Astrocyte (in vitro differentiated cells and primary cell): Measurements from ENCODE around the gene SVEP1. TPM values are rescaled to one million over a fixed set of nuclear protein-coding genes. Genes with fewer than 3 reads are reported as not detected.
"Not testable (repeated sequence)": the region's sequence is repeated elsewhere in the genome, so short reads cannot be mapped to it uniquely, and the experiment has no call there.

Source experiments
- DNase-seq: peaks from one replicate; pipeline ENCODE4 v3.0.0-alpha.2; 2010; ENCODE audit warnings: low read depth
- FAIRE-seq: peaks from 2 replicates; lab custom pipeline; 2011; peaks lifted over from hg19 to GRCh38; lab: Jason Lieb, UNC
- H2AFZ ChIP-seq: 2 replicates; pipeline ENCODE4 v1.6.0; 2012; ENCODE audit warnings: low read depth, low read length, inconsistent platforms
- H3K27ac ChIP-seq: 2 replicates; pipeline ENCODE4 v1.5.1; 2011; ENCODE audit warnings: low read depth, low read length, inconsistent platforms
- H3K27me3 ChIP-seq: 2 replicates; pipeline ENCODE4 v1.6.0; 2011; ENCODE audit warnings: low read length, inconsistent platforms; ENCODE audit not compliant: insufficient read depth
- H3K36me3 ChIP-seq: 2 replicates; pipeline ENCODE4 v1.5.1; 2011; ENCODE audit warnings: low read length, inconsistent platforms; ENCODE audit not compliant: insufficient read depth
- H3K4me1 ChIP-seq: 2 replicates; pipeline ENCODE4 v1.5.1; 2011; ENCODE audit warnings: low read length, inconsistent platforms; ENCODE audit not compliant: insufficient read depth
- H3K4me2 ChIP-seq: 2 replicates; pipeline ENCODE4 v1.6.0; 2012; ENCODE audit warnings: low read length, inconsistent platforms
- H3K4me3 ChIP-seq: 2 replicates; pipeline ENCODE4 v1.5.1; 2011; ENCODE audit warnings: low read depth, mild to moderate bottlenecking, low read length, inconsistent platforms; ENCODE audit not compliant: insufficient read depth
- H3K79me2 ChIP-seq: 2 replicates; pipeline ENCODE4 v1.6.0; 2012; ENCODE audit warnings: mild to moderate bottlenecking, low read length, inconsistent platforms; ENCODE audit not compliant: insufficient read depth
- H3K9ac ChIP-seq: 2 replicates; pipeline ENCODE4 v1.6.0; 2012; ENCODE audit warnings: mild to moderate bottlenecking, low read length, inconsistent platforms
- H3K9me3 ChIP-seq: 2 replicates; pipeline ENCODE4 v1.5.1; 2012; ENCODE audit warnings: low read depth, mild to moderate bottlenecking, low read length, inconsistent platforms; ENCODE audit not compliant: insufficient read depth
- H4K20me1 ChIP-seq: 2 replicates; pipeline ENCODE4 v1.6.0; 2012; ENCODE audit warnings: low read length, inconsistent platforms; ENCODE audit not compliant: insufficient read depth
- H3K27ac Mint-ChIP-seq: one replicate; pipeline ENCODE4 v1.8.0; 2021; ENCODE audit warnings: mild to moderate bottlenecking, mixed read lengths; ENCODE audit not compliant: unreplicated experiment
- H3K27me3 Mint-ChIP-seq: one replicate; pipeline ENCODE4 v1.8.0; 2021; ENCODE audit warnings: low read depth, mixed read lengths; ENCODE audit not compliant: unreplicated experiment
- H3K36me3 Mint-ChIP-seq: one replicate; pipeline ENCODE4 v1.8.0; 2021; ENCODE audit warnings: low read depth, mixed read lengths; ENCODE audit not compliant: unreplicated experiment
- H3K4me1 Mint-ChIP-seq: one replicate; pipeline ENCODE4 v1.8.0; 2021; ENCODE audit warnings: low read depth, mixed read lengths; ENCODE audit not compliant: unreplicated experiment
- H3K4me3 Mint-ChIP-seq: one replicate; pipeline ENCODE4 v1.8.0; 2021; ENCODE audit warnings: mild to moderate bottlenecking, moderate library complexity, mixed read lengths; ENCODE audit not compliant: unreplicated experiment
- H3K9me3 Mint-ChIP-seq: one replicate; pipeline ENCODE4 v1.8.0; 2021; ENCODE audit warnings: mild to moderate bottlenecking, mixed read lengths; ENCODE audit not compliant: unreplicated experiment
- EZH2 ChIP-seq: IDR thresholded peaks from 2 replicates; pipeline ENCODE4 v1.6.1; 2012; ENCODE audit warnings: mild to moderate bottlenecking, low read length, inconsistent platforms; ENCODE audit not compliant: insufficient read depth
- total RNA-seq: library from RNA; stranded (reverse); gene quantifications from 2 replicates; pipeline ENCODE4 v1.2.1, GENCODE V29; 2021
- TF ChIP-seq, protein P1 (sequence below): IDR thresholded peaks from 2 replicates; pipeline ENCODE4 v1.5.1; 2011; ENCODE audit warnings: low read depth, mild to moderate bottlenecking, inconsistent platforms, low read length, moderate library complexity; ENCODE audit not compliant: insufficient read depth

The SVEP1 gene
- total RNA-seq, 1 donor from 2014 or later, result 1.1 TPM

DNA sequence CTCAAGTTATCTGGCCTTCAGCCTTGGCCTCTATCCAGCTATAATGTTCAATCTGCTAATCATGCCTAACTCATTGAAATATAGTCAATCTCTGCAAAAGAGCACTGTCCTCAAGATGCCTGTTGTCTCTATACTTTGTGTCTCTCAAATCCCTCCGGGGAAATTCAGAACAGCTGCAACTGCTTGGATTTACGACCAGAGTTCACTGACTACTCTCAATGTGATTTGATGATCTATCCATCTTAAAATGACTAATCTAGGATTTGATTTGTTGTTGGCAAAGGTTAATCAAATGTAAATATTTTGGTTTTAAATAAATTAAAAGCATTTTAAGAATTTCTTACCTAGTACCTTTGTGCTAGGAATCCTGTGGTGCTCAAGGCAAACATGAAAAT lies 40.9 kb downstream of the SVEP1 start:
- H4K20me1 ChIP-seq, result no peaks in the 10 kb centered on the region
- no peak overlapping the region for H3K4me3 ChIP-seq
- no peak overlapping the region for H3K9ac ChIP-seq
- no peak for FAIRE-seq
- no peaks in the 10 kb centered on the region for H3K4me1 Mint-ChIP-seq
- H3K36me3 ChIP-seq, result no peaks in the 10 kb centered on the region
- no peak overlapping the region for H3K4me3 Mint-ChIP-seq
- no peak overlapping the region for H3K27ac ChIP-seq
- H3K27me3 Mint-ChIP-seq, result no peaks in the 10 kb centered on the region
- no peaks in the 10 kb centered on the region for H3K36me3 Mint-ChIP-seq
- H2AFZ ChIP-seq, result no peak overlapping the region
- H3K9me3 ChIP-seq, result no peaks in the 10 kb centered on the region
- no peaks in the 10 kb centered on the region for H3K4me1 ChIP-seq
- H3K9me3 Mint-ChIP-seq, result peaks cover 6% of the 10 kb centered on the region
- no peak overlapping the region for H3K4me2 ChIP-seq
- no peaks in the 10 kb centered on the region for H3K27me3 ChIP-seq
- no peak overlapping the region for H3K27ac Mint-ChIP-seq
- no peak for TF ChIP-seq EZH2
- TF ChIP-seq, protein P1, sequence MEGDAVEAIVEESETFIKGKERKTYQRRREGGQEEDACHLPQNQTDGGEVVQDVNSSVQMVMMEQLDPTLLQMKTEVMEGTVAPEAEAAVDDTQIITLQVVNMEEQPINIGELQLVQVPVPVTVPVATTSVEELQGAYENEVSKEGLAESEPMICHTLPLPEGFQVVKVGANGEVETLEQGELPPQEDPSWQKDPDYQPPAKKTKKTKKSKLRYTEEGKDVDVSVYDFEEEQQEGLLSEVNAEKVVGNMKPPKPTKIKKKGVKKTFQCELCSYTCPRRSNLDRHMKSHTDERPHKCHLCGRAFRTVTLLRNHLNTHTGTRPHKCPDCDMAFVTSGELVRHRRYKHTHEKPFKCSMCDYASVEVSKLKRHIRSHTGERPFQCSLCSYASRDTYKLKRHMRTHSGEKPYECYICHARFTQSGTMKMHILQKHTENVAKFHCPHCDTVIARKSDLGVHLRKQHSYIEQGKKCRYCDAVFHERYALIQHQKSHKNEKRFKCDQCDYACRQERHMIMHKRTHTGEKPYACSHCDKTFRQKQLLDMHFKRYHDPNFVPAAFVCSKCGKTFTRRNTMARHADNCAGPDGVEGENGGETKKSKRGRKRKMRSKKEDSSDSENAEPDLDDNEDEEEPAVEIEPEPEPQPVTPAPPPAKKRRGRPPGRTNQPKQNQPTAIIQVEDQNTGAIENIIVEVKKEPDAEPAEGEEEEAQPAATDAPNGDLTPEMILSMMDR, result no peak
- peak; percentile 16 for DNase-seq
- H3K79me2 ChIP-seq, result no peaks in the 10 kb centered on the region

GRCh38 chr9:110537841-110538646 lies 41.5 kb downstream of the SVEP1 start:
- H3K9me3 ChIP-seq, result no peaks in the 10 kb centered on the region
- H3K4me3 Mint-ChIP-seq, result no peak overlapping the region
- H2AFZ ChIP-seq, result no peak overlapping the region
- H3K9ac ChIP-seq, result no peak overlapping the region
- FAIRE-seq, result peak; percentile 55
- peaks cover 9% of the 10 kb centered on the region for H3K9me3 Mint-ChIP-seq
- no peaks in the 10 kb centered on the region for H3K4me1 Mint-ChIP-seq
- H3K4me1 ChIP-seq, result no peaks in the 10 kb centered on the region
- H3K4me3 ChIP-seq, result no peak overlapping the region
- TF ChIP-seq, protein P1, result no peak
- no peak for TF ChIP-seq EZH2
- H3K27ac ChIP-seq, result no peak overlapping the region
- H4K20me1 ChIP-seq, result no peaks in the 10 kb centered on the region
- no peak overlapping the region for H3K27ac Mint-ChIP-seq
- no peaks in the 10 kb centered on the region for H3K27me3 ChIP-seq
- no peaks in the 10 kb centered on the region for H3K36me3 ChIP-seq
- H3K36me3 Mint-ChIP-seq, result no peaks in the 10 kb centered on the region
- H3K27me3 Mint-ChIP-seq, result no peaks in the 10 kb centered on the region
- H3K79me2 ChIP-seq, result no peaks in the 10 kb centered on the region
- peak; percentile 70 for DNase-seq
- H3K4me2 ChIP-seq, result no peak overlapping the region

DNA sequence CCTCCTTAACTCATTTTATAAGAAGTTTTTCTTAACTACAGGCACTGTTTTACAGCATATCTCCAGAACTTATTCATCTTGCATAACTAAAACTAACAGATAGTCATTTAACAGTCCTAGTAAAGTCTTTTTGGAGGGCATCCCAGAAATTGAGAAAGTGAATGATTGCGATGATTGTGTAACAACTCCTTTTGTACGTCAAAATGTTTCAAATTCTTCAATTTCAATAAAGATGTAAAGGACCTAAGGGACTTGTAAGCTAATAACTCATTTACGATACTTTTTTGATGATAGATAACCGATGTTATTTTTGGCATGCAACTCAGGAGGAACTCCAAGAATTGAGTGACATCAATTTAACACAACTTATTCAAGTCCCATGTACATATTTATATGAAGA lies 42.7 kb downstream of the SVEP1 start:
- Histone ChIP-seq H3K4me3 (no peak overlapping the region), H3K27ac (no peak overlapping the region), H2AFZ (no peak overlapping the region), H4K20me1 (no peaks in the 10 kb centered on the region), H3K27me3 (no peaks in the 10 kb centered on the region), H3K4me2 (no peak overlapping the region), H3K9me3 (no peaks in the 10 kb centered on the region), H3K9ac (no peak overlapping the region), H3K36me3 (no peaks in the 10 kb centered on the region), H3K4me1 (no peaks in the 10 kb centered on the region), H3K79me2 (no peaks in the 10 kb centered on the region)
- Mint-ChIP-seq H3K27me3 (no peaks in the 10 kb centered on the region), H3K27ac (no peak overlapping the region), H3K4me1 (no peaks in the 10 kb centered on the region), H3K9me3 (peaks cover 9% of the 10 kb centered on the region), H3K4me3 (no peak overlapping the region), H3K36me3 (no peaks in the 10 kb centered on the region)
- DNase-seq (peak; percentile 76), FAIRE-seq (peak; percentile 54)
- TF ChIP-seq, protein P1, result no peak
- no peak for TF ChIP-seq EZH2

DNA sequence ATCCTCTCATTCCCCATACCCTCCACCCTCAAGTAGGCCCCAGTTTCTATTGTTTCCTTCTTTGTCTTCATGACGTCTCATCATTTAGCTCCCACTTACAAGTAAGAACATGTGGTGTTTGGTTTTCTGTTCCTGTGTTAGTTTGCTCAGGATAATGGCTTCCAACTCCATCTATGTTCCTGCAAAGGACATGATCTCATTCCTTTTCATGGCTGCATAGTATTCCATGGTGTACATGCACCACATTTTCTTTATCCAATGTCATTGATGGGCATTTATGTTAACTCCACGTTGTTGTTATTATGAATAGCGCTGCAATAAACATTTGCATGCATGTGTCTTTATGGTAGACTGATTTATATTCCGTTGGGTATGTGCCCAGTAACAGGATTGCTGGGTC lies 45.4 kb downstream of the SVEP1 start:
- H3K9ac ChIP-seq, H3K27ac ChIP-seq, H2AFZ ChIP-seq, H3K27me3 Mint-ChIP-seq, H3K36me3 ChIP-seq, H3K79me2 ChIP-seq, DNase-seq, H3K9me3 Mint-ChIP-seq, H3K4me1 Mint-ChIP-seq, H3K9me3 ChIP-seq, H3K4me2 ChIP-seq, H3K27ac Mint-ChIP-seq, H3K4me1 ChIP-seq, H3K4me3 Mint-ChIP-seq, H3K4me3 ChIP-seq, FAIRE-seq, H4K20me1 ChIP-seq, H3K27me3 ChIP-seq, H3K36me3 Mint-ChIP-seq: not testable (repeated sequence)
